NCI-H1092 (cell line): ENCODE results near the gene FAM181B.

Experiments
- DNase-seq: peaks from one replicate; lab custom pipeline; 2025; lab: John Stamatoyannopoulos, UW

The FAM181B gene, protein sequence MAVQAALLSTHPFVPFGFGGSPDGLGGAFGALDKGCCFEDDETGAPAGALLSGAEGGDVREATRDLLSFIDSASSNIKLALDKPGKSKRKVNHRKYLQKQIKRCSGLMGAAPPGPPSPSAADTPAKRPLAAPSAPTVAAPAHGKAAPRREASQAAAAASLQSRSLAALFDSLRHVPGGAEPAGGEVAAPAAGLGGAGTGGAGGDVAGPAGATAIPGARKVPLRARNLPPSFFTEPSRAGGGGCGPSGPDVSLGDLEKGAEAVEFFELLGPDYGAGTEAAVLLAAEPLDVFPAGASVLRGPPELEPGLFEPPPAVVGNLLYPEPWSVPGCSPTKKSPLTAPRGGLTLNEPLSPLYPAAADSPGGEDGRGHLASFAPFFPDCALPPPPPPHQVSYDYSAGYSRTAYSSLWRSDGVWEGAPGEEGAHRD

DNA sequence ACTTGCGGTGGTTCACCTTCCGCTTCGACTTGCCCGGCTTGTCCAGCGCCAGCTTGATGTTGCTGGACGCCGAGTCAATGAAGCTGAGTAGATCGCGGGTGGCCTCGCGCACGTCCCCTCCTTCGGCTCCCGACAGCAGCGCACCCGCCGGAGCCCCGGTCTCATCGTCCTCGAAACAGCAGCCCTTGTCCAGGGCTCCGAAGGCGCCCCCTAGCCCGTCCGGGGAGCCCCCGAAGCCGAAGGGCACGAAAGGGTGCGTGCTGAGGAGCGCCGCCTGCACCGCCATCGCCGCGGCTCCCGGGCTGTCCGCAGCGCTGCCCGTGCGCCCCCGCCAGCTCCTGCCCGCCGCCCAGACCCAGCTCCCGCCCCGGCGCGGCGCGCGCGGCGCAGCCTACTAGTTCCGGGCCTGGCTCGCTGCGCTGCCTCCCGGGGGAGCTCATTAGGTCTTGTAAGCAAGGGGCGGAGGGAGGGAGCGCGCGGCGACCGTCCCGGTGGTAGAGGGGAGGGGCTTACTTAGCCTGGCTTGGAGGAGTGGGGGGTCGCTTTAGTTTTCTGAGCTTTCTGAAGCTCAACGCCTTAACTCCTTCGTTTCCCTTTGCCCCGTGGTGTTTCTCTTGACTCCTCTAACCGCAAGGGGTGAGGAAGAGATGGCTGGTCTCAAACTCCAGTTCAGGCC lies at the start of gene FAM181B:
Gene FAM181B, minus strand, starts transcription at position 421 of the 676 bp plus-strand sequence. Its CDS starts 135 bp downstream, at position 286.
- DNase-seq: peak; percentile 5

DNA sequence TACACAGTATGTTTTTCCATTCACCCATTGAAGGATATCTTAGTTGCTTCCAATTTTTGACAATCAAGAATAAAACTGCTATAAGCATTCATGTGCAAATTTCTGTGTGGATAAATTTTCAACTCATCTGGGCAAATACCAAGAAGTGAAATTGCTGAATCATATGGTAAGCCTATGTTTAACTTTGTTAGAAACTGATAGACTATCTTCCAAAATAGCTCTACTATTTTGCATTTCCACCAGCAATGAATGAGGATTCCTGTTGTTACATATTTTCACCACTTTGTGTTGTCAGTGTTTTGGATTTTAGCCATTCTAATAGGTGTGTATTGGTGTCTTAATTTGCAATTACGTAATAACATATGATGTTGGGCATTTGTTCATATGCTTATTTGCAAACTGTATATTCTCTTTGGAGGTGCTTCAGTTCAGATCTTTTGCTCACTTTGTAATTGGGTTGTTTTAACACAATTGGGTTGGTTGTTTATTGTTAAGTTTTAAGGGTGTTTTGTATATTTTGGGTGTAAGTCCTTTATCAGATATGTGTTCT lies 49.2 kb upstream of the FAM181B start:
- DNase-seq: no peak

DNA sequence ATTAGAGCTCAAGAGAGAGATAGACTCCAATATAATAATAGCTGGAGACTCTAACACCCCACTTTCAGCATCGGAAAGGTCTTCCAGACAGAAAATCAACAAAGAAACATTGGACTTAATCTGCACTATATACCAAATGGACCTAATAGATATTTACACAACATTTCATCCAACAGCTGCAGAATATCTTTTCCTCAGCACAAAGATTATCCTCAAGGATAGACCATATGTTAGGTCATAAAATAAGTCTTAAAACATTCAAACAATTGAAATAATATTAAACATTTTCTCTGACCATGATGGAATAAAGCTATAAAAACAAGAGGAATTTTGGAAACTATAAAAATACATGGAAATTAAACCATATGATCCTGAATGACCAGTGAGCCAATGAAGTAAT lies 45.1 kb upstream of the FAM181B start:
- DNase-seq: no peak

DNA sequence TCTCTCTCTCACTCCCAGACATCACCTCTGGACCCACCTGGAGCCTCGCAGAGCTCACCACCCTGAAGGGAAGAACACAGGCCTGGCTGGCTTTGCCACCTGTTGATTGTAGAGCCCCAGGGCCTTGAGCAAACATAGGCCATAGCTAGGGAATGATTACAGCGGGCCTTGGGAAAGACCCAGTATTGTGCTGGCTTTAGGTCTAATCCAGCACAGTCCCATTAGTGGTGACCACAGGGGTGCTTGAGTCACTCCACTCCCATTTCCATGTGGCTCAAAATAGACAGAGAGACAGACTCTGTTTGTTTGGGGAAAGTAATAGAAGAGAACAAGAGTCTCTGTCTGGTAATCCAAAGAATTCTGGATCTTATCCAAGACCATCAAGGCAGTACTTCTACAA lies 42.7 kb upstream of the FAM181B start:
- DNase-seq: no peak

DNA sequence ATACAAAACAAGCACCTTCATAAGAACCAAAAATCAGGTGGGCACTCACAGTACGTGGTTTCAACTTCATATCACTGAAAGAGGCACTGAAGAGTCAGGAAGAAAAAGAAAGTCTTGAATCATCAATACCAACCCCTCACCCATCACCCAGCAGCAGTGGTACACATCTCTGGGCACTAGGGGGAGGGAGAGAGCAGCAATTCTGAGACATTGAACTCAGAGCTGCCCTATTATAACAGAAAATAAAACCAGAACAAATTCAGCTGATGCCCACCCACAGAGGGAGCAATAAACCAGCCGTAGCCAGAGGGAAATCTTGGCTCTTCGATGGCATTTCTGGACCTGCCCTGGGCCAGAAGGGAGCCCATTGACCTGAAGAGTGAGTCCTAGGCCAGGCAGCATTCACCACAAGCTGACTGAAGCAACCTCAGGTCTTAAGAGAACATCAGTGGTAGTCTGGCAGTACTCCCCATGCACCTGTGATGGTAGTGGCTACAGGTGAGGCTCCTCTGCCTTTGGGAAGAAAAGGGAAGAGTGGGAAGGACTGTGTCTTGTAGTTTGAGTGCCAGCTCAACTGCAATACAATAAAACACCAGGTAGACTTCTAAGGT lies 42.2 kb upstream of the FAM181B start:
- DNase-seq: no peak

DNA sequence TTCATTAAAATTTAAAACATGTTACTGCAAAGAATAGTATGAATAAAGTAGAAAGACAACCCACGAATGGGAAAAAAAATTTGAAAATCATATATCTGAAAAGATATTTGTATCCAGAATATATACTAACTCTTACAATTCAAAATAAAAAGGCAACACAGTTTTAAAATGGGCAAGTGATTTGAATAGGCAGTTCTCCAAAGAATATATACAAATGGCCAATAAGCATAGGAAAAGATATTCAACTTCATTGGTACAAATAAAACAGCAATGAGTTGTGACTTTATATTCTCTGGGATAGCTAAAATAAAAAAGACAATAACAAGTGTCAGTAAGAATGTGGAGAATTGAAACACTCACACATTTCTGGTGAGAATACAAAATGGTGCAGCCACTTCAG lies 41.6 kb upstream of the FAM181B start:
- no peak for DNase-seq

DNA sequence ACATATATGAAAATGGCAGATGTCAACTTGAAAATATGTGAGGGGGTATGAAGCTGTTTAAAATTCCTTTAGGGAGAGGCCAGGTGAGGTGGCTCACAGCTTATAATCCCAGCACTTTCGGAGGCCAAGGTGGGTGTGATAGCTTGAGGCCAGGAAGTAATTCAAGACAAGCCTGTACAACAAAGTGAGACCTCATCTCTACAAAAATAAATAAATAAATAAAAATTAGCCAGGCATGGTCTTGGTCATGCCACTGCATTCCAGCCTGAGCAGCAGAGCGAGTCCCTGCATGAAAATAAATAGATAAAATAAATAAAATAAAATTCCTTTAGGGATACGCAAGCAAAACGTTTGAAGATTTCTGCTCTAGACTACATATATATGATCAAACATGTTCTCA lies 38.1 kb upstream of the FAM181B start:
- no peak for DNase-seq

DNA sequence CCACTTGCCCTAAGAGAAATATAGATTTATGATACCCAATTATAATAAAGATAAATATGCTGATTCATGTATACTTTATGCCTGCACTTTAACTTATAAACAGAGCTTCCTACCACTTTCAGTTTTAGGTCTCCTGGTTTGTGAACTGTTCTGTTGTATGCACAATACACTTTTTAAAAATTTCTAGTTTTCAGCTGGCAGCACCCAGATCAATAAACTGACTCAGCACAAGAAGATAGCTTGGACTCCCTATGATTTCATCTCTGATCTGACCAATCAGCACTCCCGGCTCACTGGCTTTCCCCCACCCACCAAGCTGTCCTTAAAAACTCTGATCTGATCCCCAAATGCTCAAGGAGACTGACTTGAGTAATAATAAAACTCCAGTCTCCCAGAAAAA lies 33.5 kb upstream of the FAM181B start:
- DNase-seq: no peak

DNA sequence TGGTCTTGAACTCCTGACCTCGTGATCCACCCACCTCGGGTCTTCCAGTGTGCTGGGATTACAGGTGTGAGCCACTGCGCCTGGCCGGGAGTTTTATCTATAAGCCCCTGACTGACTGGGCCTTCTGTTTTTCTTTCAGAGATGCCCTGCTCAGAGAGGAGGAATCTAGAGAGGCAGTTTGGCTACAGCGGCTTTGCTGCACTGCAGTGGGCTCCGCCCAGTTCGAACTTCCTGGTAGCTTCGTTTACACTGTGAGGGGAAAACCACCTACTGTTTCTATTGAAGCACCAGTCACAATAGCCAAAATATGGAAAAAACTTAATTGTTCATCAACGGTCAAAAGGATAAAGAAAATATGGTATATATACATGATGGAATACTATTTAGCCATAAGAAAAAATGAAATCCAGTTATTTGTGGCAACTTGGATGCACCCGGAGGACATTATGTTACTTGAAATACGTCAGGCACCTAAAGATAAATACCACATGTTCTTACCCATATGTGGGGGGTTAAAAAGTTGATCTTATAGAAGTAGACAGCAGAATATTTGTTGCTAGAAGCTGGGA lies 31.9 kb upstream of the FAM181B start:
- DNase-seq: no peak

DNA sequence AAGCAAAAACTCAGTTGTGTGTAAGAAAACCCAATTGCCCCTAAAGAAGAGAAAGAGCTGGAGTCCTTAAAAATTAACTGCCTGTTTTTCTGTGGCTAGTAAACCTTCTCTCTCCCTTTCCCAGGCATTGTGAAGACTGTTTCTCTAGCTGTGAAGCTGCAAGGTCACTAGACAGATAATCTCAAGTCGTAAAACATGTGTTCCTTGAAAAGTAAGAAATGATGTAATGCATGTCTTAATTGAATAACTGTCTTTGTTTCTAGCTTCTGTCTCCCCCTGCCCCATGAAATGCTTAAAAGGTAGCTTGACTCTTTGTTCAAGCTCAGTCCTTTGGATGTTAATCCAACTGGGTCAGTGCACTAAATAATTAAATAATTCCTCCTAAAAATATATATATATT lies 29.5 kb upstream of the FAM181B start:
- DNase-seq: no peak

DNA sequence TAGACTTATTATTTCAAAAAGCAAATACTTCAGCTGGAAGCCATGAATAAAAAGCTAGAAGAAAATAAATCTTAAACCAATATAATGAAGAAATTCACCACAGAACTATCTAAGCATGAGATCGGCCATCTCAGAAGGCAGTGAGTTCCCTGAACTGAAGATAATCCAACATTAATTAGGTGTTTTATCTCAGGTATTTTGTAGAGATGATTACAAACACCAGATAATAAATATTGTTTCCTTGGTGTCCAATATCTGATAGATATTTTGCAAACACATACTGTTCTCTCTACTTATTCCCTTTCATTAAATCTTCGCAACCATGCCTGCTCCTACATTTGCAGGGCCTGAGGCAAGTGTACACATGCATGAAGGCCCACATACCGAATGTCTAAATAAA lies 26.0 kb upstream of the FAM181B start:
- DNase-seq: no peak

DNA sequence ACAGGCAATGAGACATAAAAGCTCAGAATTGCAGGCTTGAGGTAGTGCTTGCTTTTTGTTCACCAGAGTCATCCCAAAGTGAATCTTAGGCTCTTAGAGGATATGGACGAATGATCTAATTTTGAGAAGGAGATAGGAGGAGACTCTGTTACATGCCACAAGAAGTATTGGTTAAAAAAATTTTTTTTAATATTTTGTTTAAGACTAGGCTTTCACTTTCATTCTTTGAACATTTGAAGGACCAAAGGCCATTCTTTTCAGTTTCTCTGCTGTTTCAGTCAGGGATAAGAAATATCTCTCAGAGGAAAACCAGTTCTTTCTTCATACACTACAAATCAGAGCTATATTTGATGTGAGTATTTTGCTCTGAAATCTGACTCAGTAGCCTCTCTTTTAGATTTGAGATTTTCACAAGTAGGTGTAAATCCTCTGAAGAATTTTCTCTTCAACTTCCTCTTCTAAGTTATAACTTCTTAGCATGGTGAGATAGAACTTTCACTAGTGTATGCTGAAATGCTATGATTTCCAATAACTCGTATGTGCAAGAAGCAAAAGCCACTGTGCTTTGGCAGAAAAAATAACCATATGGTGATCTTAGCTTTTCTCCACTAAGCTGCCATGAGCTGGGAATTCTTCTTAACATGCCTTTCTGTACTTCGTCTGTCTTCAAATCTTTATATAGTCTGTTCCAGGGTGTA lies 24.1 kb upstream of the FAM181B start:
- DNase-seq: no peak

DNA sequence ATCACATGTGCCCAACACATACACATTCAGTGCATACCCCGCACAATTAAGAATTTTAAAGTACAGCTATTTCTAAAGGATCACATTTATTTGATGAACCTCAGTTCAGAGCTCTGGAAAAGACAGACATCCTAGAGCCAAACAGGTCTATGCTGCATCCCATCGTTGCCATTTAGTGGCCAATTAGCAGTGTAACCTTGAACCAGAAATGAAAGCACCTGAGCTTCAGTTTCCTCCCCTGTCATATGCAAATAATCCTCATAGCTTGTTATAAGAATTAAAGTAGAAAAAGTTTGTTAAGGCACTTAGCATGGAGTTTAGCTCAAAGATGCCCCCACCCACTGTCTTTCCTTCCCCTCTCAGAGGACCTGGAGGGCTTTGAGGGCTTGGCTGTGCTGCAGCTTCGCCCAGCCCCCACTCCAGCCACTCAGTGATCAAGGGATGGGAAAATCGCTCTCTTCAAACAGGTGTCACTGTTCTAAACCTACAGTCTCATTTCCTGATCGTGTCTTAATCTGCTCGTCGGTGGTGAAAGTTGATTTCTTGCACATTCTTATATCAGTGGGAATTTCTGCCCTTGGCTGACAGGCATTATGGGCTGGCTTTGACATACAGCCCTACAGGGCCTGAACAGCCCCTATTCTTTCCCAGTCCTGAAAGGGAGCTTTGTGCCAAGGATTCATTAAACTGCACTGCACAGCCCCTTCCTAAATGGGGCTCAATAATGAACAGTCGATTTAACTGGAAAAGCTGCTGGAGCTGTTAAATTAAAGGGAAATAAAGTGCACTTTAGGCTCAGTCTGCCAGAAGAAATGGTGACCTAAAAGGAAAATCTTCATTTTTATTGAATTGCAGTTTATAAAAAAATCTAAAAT lies 23.3 kb upstream of the FAM181B start:
- DNase-seq: no peak

DNA sequence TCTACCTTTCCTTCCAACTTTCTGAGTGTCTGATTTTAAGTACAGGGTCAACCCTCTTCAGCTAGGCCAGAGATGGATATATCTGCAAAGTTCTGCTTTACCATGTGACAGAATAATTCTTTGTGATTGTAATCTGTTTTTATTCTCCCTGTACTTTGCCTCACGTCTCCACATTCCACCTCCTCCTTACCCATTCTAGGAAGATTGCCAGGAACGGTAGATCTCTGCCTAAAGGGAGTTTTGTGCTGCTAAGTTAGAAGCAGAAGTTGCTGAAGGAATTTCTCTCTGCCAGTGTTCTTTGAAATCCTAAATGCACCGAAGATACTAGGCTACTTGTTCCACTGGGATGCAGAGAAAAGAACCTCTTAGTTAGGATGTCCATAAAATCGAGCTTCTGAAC lies 20.7 kb upstream of the FAM181B start:
- no peak for DNase-seq

DNA sequence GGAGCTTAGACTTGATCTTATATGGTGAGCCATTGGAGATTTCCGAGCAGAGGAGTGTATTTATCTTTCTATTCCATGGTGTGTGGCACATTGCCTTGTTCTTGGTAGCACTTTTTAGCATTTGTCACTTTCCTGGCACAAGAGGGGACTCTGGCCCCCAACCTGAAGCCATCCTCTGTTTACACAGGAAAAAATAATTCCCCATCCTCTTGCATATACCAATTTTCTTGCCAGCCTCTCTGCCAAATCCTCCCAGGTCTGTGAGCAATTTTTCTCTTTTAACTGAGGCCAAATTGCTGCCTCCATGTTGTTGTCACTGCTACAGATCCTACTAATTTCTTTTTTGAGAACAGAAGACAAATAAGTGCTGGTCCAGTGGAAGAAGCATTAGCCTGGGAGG lies 20.3 kb upstream of the FAM181B start:
- DNase-seq: no peak

DNA sequence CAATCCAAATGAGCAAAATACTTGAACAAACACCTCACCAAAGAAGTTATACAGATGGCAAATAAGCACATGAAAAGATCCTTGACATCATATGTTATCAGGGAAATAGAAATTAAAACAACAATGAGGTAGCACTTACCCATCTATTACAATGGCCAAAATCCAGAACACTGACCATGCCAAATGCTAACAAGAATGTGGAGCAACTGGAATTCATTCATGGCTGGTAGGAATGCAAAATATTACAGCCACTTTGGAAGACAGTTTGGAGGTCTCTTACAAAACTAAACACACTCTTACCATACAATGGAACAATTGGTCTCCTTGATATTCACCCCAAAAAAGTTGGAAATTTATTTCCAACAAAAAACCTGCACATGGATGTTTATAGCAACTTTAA lies 19.1 kb upstream of the FAM181B start:
- DNase-seq: no peak

DNA sequence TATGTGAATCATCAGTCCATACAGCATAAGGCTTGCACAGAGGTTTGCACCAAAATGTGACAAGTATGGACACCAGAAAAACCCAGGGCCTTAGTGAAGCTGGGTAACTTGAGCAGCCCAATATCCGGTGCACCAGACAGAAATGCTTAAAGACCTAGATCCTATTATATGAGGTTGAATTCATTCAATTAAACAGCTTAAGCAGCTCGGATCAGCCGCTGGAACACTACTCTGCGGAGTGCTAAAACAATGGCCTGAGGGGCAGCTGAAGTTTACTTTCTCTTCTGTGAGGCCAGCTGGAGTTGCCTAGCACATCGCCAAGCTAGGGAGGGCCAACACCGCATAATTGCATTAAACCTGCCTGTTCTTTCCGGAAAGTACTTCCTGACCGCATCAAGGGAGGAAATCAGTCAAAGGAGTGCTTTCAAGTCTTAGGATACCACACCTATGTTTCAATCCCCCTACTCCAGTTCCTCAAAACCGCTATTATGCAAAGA lies 17.0 kb upstream of the FAM181B start:
- DNase-seq: no peak

DNA sequence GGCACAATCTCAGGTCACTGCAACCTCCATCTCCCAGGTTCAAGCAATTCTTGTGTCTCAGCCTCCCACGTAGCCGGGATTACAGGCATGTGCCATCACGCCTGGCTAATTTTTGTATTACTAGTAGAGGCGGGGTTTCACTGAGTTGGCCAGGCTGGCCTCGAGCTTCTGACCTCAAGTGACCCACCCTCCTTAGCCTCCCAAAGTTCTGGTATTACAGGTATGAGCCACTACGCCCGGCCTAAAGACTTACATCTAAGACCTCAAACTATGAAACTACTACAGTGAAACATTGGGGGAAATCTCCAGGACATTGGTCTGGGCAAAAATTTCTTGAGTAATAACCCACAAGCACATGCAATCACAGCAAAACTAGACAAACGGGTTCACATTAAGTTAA lies 13.8 kb upstream of the FAM181B start:
- no peak for DNase-seq

DNA sequence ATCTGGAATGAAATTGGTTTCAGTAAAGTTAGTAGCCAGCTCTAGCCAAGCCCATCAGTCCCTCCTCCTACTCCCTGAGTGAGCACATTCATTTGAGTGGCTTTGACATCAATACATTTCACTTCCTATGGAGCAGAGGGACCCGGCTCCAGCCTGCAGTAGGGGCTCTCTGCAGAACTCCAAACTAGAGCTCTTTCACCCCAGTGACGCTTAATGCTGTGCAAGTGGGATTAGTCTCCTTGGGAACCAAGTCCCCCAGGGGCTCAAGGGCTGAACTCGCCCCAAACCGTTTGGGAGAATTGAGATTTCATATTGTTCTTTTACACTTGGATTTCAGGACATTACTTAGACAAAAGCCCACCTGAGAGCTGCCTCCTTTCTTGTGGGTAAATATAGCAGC lies 4.4 kb upstream of the FAM181B start:
- DNase-seq: no peak

DNA sequence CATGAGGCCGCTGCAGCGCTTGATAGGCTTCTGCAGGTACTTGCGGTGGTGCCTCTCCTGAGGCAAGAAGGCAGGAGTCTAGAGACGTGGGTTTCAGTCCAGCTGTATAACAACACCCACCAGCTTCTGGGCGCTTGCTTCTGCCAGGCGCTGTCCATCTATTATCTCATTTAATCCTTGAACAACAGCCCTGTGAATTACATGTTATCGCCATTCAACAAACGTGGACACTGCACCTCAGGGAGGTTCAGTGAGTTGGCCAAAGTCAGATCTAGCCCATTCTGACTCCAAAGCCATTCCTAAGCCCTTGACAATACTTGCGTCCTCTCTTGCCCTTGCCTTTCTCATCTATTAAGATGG lies 436 bp upstream of the FAM181B start:
- DNase-seq: no peak
